ENCODE results near the gene ZBTB46.

GRCh38 chr20:63758152-63758551 lies 72.9 kb downstream of the ZBTB46 start:
- TF ChIP-seq POLR2A (IDR thresholded peaks at IDR 0.05; ENCODE audit: low read depth, low read length) = no peak
- TF ChIP-seq MYC (IDR thresholded peaks at IDR 0.05; ENCODE audit: insufficient read depth, insufficient read length, insufficient replicate concordance, low read length, severe bottlenecking) = no peak
- no peak for TF ChIP-seq ASH2L (IDR thresholded peaks at IDR 0.05; ENCODE audit: borderline replicate concordance, low read depth)
- TF ChIP-seq ELK1 (IDR thresholded peaks at IDR 0.05; ENCODE audit: low read depth, low read length) = no peak
- no peak for TF ChIP-seq MAX (IDR thresholded peaks at IDR 0.05; ENCODE audit: low read depth, low read length)
- no peak for TF ChIP-seq NFXL1 (IDR thresholded peaks at IDR 0.05; ENCODE audit: borderline replicate concordance)

All from GM12878 (cell line).